Kasumi-1 (cell line): ENCODE results near the gene TNIK.
"Not testable (repeated sequence)": the region's sequence is repeated elsewhere in the genome, so short reads cannot be mapped to it uniquely, and the experiment has no call there.

Source experiments
- DNase-seq, 2 experiments: peaks; one replicate each; lab custom pipeline; 2025; lab: John Stamatoyannopoulos, UW

Gene TNIK

GRCh38 chr3:171254315-171254714, 205.9 kb downstream of the TNIK start:
- no peak for DNase-seq

GRCh38 chr3:171251835-171252234, 208.4 kb downstream of the TNIK start:
- DNase-seq = no peak

GRCh38 chr3:171250444-171250843, 209.8 kb downstream of the TNIK start:
- DNase-seq = no peak

- DNase-seq = no peak
These were observed 211.0 kb downstream of the TNIK start for GRCh38 chr3:171249245-171249644.

- no peak for DNase-seq
These were observed 211.6 kb downstream of the TNIK start for GRCh38 chr3:171248426-171249111.

GRCh38 chr3:171245796-171246765, 214.1 kb downstream of the TNIK start:
- DNase-seq = peak; percentile 10 to 34

- no peak for DNase-seq
These were observed 217.3 kb downstream of the TNIK start for GRCh38 chr3:171242951-171243350.

GRCh38 chr3:171242170-171242569, 218.0 kb downstream of the TNIK start:
- DNase-seq = no peak

- DNase-seq = not testable (repeated sequence)
These were observed 218.6 kb downstream of the TNIK start for GRCh38 chr3:171241655-171242054.

GRCh38 chr3:171240504-171240835, 219.7 kb downstream of the TNIK start:
- DNase-seq = no peak

- no peak for DNase-seq
These were observed 220.3 kb downstream of the TNIK start for GRCh38 chr3:171239757-171240503.

- no peak for DNase-seq
These were observed 223.2 kb downstream of the TNIK start for GRCh38 chr3:171237009-171237385.

GRCh38 chr3:171236265-171237008, 223.8 kb downstream of the TNIK start:
- DNase-seq = no peak

GRCh38 chr3:171234298-171235010, 225.8 kb downstream of the TNIK start:
- DNase-seq = no peak

- DNase-seq = no peak
These were observed 228.8 kb downstream of the TNIK start for GRCh38 chr3:171231361-171231760.

GRCh38 chr3:171230865-171231264, 229.3 kb downstream of the TNIK start:
- DNase-seq = no peak

GRCh38 chr3:171229173-171229572, 231.0 kb downstream of the TNIK start:
- no peak for DNase-seq

- DNase-seq = no peak
These were observed 232.0 kb downstream of the TNIK start for GRCh38 chr3:171228240-171228639.

GRCh38 chr3:171227828-171228227, 232.4 kb downstream of the TNIK start:
- DNase-seq = no peak

- DNase-seq = no peak
These were observed 232.8 kb downstream of the TNIK start for GRCh38 chr3:171227359-171227758.

GRCh38 chr3:171226794-171227193, 233.4 kb downstream of the TNIK start:
- DNase-seq = no peak
